Sigmoid colon (tissue), 4 donors: ENCODE measurements around the gene SORCS1.

Experiments used
- CTCF ChIP-seq, 4 experiments: fragments of 450-650 bp in 3 of 4; fragments of 200-600 bp in 1 of 4; IDR thresholded peaks; one replicate each; pipeline ENCODE4 v1.5.1; 2016 to 2019; ENCODE audit warnings: antibody characterized with exemption in 4 of 4, mild to moderate bottlenecking in 3 of 4, moderate library complexity in 2 of 4
- EP300 ChIP-seq, 4 donors: sonication (generic); formaldehyde crosslinking; IDR thresholded peaks; one replicate each; pipeline ENCODE4 v1.6.1; 2017; ENCODE audit warnings: antibody characterized with exemption in 4 of 4
- POLR2A ChIP-seq, 2 donors: fragments of 450-650 bp; IDR thresholded peaks; one replicate each; pipeline ENCODE4 v1.6.1; 2016; ENCODE audit warnings: antibody characterized with exemption in 2 of 2, mild to moderate bottlenecking in 2 of 2, moderate library complexity in 2 of 2
- POLR2AphosphoS5 ChIP-seq, 4 donors: sonication (generic); formaldehyde crosslinking; IDR thresholded peaks; one replicate each; pipeline ENCODE4 v1.6.1; 2017; ENCODE audit warnings: antibody characterized with exemption in 4 of 4

- TF ChIP-seq CTCF (IDR thresholded peaks at IDR 0.05), result no peak
- no peak for TF ChIP-seq POLR2A (IDR thresholded peaks at IDR 0.05)
- TF ChIP-seq POLR2AphosphoS5 (IDR thresholded peaks at IDR 0.05), result no peak
- TF ChIP-seq EP300 (IDR thresholded peaks at IDR 0.05), result no peak
These were observed 92.5 kb downstream of the SORCS1 start for GRCh38 chr10:107072028-107072427.
